ENCODE results near the gene MACROH2A2. TPM values are rescaled to one million over a fixed set of nuclear protein-coding genes. Genes with fewer than 3 reads are reported as not detected.

MACROH2A2 gene
- total and polyA plus RNA-seq, 2 of the 4 experiments (the other 2 are of a cell fraction): 16.1 to 17.4 TPM

DNA sequence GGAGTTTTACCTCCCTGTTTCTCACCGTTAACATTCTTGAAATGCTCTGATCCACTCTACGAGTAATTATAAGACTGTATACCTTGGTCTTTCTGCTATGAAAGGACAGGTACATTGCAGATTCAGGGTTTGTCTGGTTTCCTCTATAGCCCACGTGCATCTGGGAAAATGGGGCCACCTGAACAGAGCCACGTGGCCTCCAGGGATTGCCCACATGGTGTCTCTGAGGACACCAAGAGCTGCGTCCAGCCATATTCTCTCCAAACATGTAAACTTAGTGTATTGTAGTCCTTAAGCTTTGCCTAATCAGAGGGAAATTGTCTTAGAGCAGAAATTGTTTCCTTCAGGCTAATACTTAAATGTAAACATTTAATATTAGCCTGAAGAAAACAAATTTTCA lies 16.7 kb downstream of the MACROH2A2 start:
- Histone ChIP-seq H4K20me1 (ENCODE audit: insufficient read depth, low read length) (0 out of 2 replicates have a peak, but pooled peaks cover 4% of the 10 kb centered on the region), H2BK20ac (ENCODE audit: low read depth, low read length) (no peak overlapping the region), H3K9ac (ENCODE audit: low read depth, low read length) (no peak overlapping the region), H3K4me1 (ENCODE audit: control insufficient read depth, insufficient read depth, low read length) (no peaks in the 10 kb centered on the region), H2BK120ac (ENCODE audit: low read depth, low read length) (no peak overlapping the region), H3K56ac (ENCODE audit: extremely low read depth, insufficient read depth, low read length) (no peak overlapping the region), H3K18ac (ENCODE audit: low read depth, low read length) (no peak overlapping the region), H3K27ac (ENCODE audit: insufficient read depth, low read length) (no peak overlapping the region), H4K5ac (ENCODE audit: low read depth, low read length) (no peak overlapping the region), H3K9me3 (ENCODE audit: control insufficient read depth, insufficient read depth, low read length) (no peaks in the 10 kb centered on the region), H2BK15ac (ENCODE audit: low read depth, low read length) (no peak overlapping the region), H4K8ac (ENCODE audit: low read depth in 2 of 2, low read length in 2 of 2) (no peak overlapping the region), H4K91ac (ENCODE audit: insufficient read depth, low read depth, low read length) (no peak overlapping the region), H3K36me3 (ENCODE audit: control insufficient read depth, insufficient read depth, low read length) (no peaks in the 10 kb centered on the region), H3K14ac (replicated peaks; ENCODE audit: low read depth, low read length) (no peak overlapping the region), H3K79me1 (ENCODE audit: low read depth in 1 of 2, low read length in 2 of 2) (peaks cover 3 to 4% of the 10 kb centered on the region in 2 experiments; a peak in 2 of 4 replicates), H2AK5ac (ENCODE audit: low read depth, low read length) (no peak overlapping the region), H3K4me2 (ENCODE audit: low read depth, low read length) (no peak overlapping the region), H3K4ac (ENCODE audit: low read depth, low read length) (no peak overlapping the region), H3K9me1 (ENCODE audit: insufficient read depth, low read length) (0 out of 2 replicates have a peak, but pooled peaks cover 3% of the 10 kb centered on the region), H3K4me3 (ENCODE audit: insufficient read depth, low read depth, low read length) (no peak overlapping the region), H2AFZ (replicated peaks; ENCODE audit: low read length, poor library complexity) (no peak overlapping the region), H2BK5ac (ENCODE audit: low read depth, low read length, poor library complexity, severe bottlenecking) (no peak overlapping the region), H3K23ac (ENCODE audit: low read depth, low read length) (no peak overlapping the region), H2AK9ac (replicated peaks; ENCODE audit: low read depth, low read length, poor library complexity) (no peak overlapping the region), H3K27me3 (ENCODE audit: control insufficient read depth, insufficient read depth, low read length) (no peaks in the 10 kb centered on the region)
- intact Hi-C loops (cut with micrococcal nuclease) (no loop called here), dilution Hi-C loops (cut with HindIII; ENCODE audit: low sequenced_read_pairs, unreplicated experiment) (no loop called here), in situ Hi-C loops (cut with MboI; ENCODE audit: low sequenced_read_pairs) (no loop called here)
- POLR2A ChIA-PET (ENCODE audit: unreplicated experiment): no interaction called here
- CTCF ChIA-PET: no interaction called here
- BruUV-seq (replicated peaks): no TSS peak
- no peak for ATAC-seq (ENCODE audit: low read depth)
- TF ChIP-seq, protein P1, sequence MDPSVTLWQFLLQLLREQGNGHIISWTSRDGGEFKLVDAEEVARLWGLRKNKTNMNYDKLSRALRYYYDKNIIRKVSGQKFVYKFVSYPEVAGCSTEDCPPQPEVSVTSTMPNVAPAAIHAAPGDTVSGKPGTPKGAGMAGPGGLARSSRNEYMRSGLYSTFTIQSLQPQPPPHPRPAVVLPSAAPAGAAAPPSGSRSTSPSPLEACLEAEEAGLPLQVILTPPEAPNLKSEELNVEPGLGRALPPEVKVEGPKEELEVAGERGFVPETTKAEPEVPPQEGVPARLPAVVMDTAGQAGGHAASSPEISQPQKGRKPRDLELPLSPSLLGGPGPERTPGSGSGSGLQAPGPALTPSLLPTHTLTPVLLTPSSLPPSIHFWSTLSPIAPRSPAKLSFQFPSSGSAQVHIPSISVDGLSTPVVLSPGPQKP (IDR thresholded peaks at IDR 0.05; ENCODE audit: borderline replicate concordance, low read depth, low read length): no peak
- TF ChIP-seq SMC3 (IDR thresholded peaks at IDR 0.05; ENCODE audit: low read depth, low read length) (no peak), CHD1 (IDR thresholded peaks at IDR 0.05; ENCODE audit: low read depth, low read length) (no peak), FOS (IDR thresholded peaks at IDR 0.05; ENCODE audit: low read depth, low read length) (no peak), BHLHE40 (IDR thresholded peaks at IDR 0.05; ENCODE audit: low read depth, low read length) (no peak), RCOR1 (IDR thresholded peaks at IDR 0.05; ENCODE audit: insufficient replicate concordance, low read length) (no peak), MAFK (IDR thresholded peaks at IDR 0.05; ENCODE audit: low read depth, low read length) (no peak), CEBPB (IDR thresholded peaks at IDR 0.05; ENCODE audit: low read depth, low read length) (no peak), RAD21 (IDR thresholded peaks at IDR 0.05; ENCODE audit: low read length) (no peak), RFX5 (IDR thresholded peaks at IDR 0.05; ENCODE audit: low read depth, low read length) (no peak), MXI1 (IDR thresholded peaks at IDR 0.05; ENCODE audit: borderline replicate concordance, low read depth, low read length) (no peak)
- TF ChIP-seq, protein P2, sequence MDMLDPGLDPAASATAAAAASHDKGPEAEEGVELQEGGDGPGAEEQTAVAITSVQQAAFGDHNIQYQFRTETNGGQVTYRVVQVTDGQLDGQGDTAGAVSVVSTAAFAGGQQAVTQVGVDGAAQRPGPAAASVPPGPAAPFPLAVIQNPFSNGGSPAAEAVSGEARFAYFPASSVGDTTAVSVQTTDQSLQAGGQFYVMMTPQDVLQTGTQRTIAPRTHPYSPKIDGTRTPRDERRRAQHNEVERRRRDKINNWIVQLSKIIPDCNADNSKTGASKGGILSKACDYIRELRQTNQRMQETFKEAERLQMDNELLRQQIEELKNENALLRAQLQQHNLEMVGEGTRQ (IDR thresholded peaks at IDR 0.05; ENCODE audit: low read depth, low read length): no peak
- WGBS, 2 experiments (ENCODE audit: extremely low coverage in 2 of 2, insufficient read length in 1 of 2): no CpG with 5 or more reads among the region's 5 CpGs
- no peak for DNase-seq
